ENCODE measurements around the gene HLA-DPA1. TPM values are rescaled to one million over a fixed set of nuclear protein-coding genes. Genes with fewer than 3 reads are reported as not detected.

Gene HLA-DPA1
- total and polyA plus RNA-seq, 4 donors: 12.0 to 49.3 (median 29.2) TPM

DNA sequence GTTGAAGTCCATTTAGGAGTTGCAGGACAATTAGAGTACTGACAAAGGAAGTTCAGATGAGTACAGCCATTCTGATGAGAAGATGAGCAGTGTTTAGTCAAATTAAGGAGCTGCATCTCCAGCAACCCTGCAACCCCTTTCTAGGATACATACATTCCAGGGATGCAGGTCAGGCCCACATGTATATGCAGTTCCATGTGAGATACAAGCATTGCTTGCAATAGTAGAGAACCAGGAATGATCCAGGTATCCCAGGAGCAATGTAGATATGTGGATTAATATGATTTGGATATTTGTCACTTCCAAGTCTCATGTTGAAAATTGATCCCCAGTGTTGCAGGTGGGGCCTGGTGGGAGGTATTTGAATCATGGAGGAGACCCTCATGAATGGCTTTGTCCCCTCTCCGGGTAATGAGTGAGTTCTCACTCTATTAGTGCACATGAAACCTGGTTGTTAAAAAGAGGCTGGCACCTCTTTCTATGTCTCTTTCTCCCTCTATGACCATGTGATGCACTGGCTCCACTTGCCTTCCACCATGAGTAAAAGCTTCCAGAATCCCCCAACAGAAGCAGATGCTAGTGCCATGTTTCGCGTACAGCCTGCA lies 6.4 kb downstream of the HLA-DPA1 start:
- 64% methylated on average over 3 of the region's 3 CpGs for WGBS
- DNase-seq (ENCODE audit: low spot score): no peak
- Histone ChIP-seq H3K4me1 (ENCODE audit: control insufficient read depth in 4 of 4, insufficient read depth in 4 of 4, low read length in 3 of 4) (no peaks in the 10 kb centered on the region), H3K9me3 (ENCODE audit: control insufficient read depth in 4 of 4, low read length in 3 of 4) (peaks cover 0 to 5% (median 2%) of the 10 kb centered on the region in 4 donors), H3K4me3 (ENCODE audit: low read depth in 1 of 3, low read length in 3 of 3) (no peak overlapping the region), H3K27me3 (ENCODE audit: control insufficient read depth in 4 of 4, insufficient read depth in 4 of 4, low read length in 3 of 4) (no peaks in the 10 kb centered on the region), H3K9ac (ENCODE audit: low read depth in 1 of 2, low read length in 2 of 2) (no peak overlapping the region), H3K36me3 (ENCODE audit: control insufficient read depth in 4 of 4, insufficient read depth in 3 of 4, low read depth in 1 of 4, low read length in 3 of 4) (peaks cover 0 to 2% (median 0%) of the 10 kb centered on the region in 4 donors), H3K27ac (ENCODE audit: low read depth in 1 of 2, low read length in 2 of 2) (no peak overlapping the region)
- TF ChIP-seq GABPA (IDR thresholded peaks at IDR 0.05 in 1 of 2, conservative IDR thresholded peaks at IDR 0.05 in 1 of 2) (no peak), RXRA (IDR thresholded peaks at IDR 0.05) (no peak), NR2F2 (IDR thresholded peaks at IDR 0.05) (no peak), JUND (IDR thresholded peaks at IDR 0.05) (no peak)

DNA sequence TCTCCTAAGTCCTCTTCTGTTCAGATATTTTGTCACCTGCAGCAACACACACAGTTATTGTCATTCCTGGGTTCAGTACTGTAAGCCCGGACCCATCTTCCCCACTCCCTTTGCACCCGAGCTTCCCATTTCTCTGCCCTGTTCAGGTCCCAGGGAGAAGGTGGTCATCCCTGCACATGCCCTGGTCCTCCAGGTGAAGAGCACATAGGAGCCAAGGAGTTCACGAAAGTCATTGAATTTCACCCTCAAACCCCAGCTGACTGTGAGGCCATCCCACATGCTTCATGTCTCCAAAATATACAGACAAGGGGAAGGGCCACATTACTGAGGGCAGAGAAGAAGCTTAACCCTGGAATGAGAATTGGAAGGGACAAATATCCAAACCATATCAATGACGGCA lies 8.1 kb downstream of the HLA-DPA1 start:
- H3K36me3 ChIP-seq (ENCODE audit: control insufficient read depth in 4 of 4, insufficient read depth in 3 of 4, low read depth in 1 of 4, low read length in 3 of 4): peaks cover 0 to 2% (median 0%) of the 10 kb centered on the region in 4 donors
- no peak overlapping the region for H3K9ac ChIP-seq (ENCODE audit: low read depth in 1 of 2, low read length in 2 of 2)
- H3K4me3 ChIP-seq (ENCODE audit: low read depth in 1 of 3, low read length in 3 of 3): no peak overlapping the region
- TF ChIP-seq ZBTB33 (IDR thresholded peaks at IDR 0.05) (no peak), HNF4A (conservative IDR thresholded peaks at IDR 0.05) (no peak), RAD21 (IDR thresholded peaks at IDR 0.05) (no peak), TAF1 (conservative IDR thresholded peaks at IDR 0.05) (no peak)
- H3K27me3 ChIP-seq (ENCODE audit: control insufficient read depth in 4 of 4, insufficient read depth in 4 of 4, low read length in 3 of 4): no peaks in the 10 kb centered on the region
- 54% methylated on average over 4 of the region's 4 CpGs for WGBS
- peaks cover 0 to 5% (median 2%) of the 10 kb centered on the region in 4 donors for H3K9me3 ChIP-seq (ENCODE audit: control insufficient read depth in 4 of 4, low read length in 3 of 4)
- DNase-seq (ENCODE audit: low spot score): no peak
- H3K27ac ChIP-seq (ENCODE audit: low read depth in 1 of 2, low read length in 2 of 2): no peak overlapping the region
- no peaks in the 10 kb centered on the region for H3K4me1 ChIP-seq (ENCODE audit: control insufficient read depth in 4 of 4, insufficient read depth in 4 of 4, low read length in 3 of 4)

- DNase-seq (ENCODE audit: low spot score): no peak
- Histone ChIP-seq H3K4me3 (ENCODE audit: low read depth in 1 of 3, low read length in 3 of 3) (no peak overlapping the region), H3K27me3 (ENCODE audit: control insufficient read depth in 4 of 4, insufficient read depth in 4 of 4, low read length in 3 of 4) (no peaks in the 10 kb centered on the region), H3K4me1 (ENCODE audit: control insufficient read depth in 4 of 4, insufficient read depth in 4 of 4, low read length in 3 of 4) (no peaks in the 10 kb centered on the region), H3K9ac (ENCODE audit: low read depth in 1 of 2, low read length in 2 of 2) (no peak overlapping the region), H3K27ac (ENCODE audit: low read depth in 1 of 2, low read length in 2 of 2) (no peak overlapping the region), H3K9me3 (ENCODE audit: control insufficient read depth in 4 of 4, low read length in 3 of 4) (peaks cover 0 to 5% (median 2%) of the 10 kb centered on the region in 4 donors), H3K36me3 (ENCODE audit: control insufficient read depth in 4 of 4, insufficient read depth in 3 of 4, low read depth in 1 of 4, low read length in 3 of 4) (peaks cover 0 to 2% (median 0%) of the 10 kb centered on the region in 4 donors)
- TF ChIP-seq RAD21 (IDR thresholded peaks at IDR 0.05): no peak
- TF ChIP-seq RXRA (IDR thresholded peaks at IDR 0.05): no peak
- TF ChIP-seq FOXA1 (IDR thresholded peaks at IDR 0.05): no peak
- TF ChIP-seq TAF1 (conservative IDR thresholded peaks at IDR 0.05): no peak
- TF ChIP-seq JUND (IDR thresholded peaks at IDR 0.05): no peak
- TF ChIP-seq HNF4G (IDR thresholded peaks at IDR 0.05): no peak
- no peak for TF ChIP-seq MAX (IDR thresholded peaks at IDR 0.05)
- no peak for TF ChIP-seq GABPA (IDR thresholded peaks at IDR 0.05 in 1 of 2, conservative IDR thresholded peaks at IDR 0.05 in 1 of 2)
- no peak for TF ChIP-seq NR2F2 (IDR thresholded peaks at IDR 0.05)
- no peak for TF ChIP-seq FOXA2 (IDR thresholded peaks at IDR 0.05)
- no peak for TF ChIP-seq SP1 (IDR thresholded peaks at IDR 0.05)
- TF ChIP-seq, protein P1, sequence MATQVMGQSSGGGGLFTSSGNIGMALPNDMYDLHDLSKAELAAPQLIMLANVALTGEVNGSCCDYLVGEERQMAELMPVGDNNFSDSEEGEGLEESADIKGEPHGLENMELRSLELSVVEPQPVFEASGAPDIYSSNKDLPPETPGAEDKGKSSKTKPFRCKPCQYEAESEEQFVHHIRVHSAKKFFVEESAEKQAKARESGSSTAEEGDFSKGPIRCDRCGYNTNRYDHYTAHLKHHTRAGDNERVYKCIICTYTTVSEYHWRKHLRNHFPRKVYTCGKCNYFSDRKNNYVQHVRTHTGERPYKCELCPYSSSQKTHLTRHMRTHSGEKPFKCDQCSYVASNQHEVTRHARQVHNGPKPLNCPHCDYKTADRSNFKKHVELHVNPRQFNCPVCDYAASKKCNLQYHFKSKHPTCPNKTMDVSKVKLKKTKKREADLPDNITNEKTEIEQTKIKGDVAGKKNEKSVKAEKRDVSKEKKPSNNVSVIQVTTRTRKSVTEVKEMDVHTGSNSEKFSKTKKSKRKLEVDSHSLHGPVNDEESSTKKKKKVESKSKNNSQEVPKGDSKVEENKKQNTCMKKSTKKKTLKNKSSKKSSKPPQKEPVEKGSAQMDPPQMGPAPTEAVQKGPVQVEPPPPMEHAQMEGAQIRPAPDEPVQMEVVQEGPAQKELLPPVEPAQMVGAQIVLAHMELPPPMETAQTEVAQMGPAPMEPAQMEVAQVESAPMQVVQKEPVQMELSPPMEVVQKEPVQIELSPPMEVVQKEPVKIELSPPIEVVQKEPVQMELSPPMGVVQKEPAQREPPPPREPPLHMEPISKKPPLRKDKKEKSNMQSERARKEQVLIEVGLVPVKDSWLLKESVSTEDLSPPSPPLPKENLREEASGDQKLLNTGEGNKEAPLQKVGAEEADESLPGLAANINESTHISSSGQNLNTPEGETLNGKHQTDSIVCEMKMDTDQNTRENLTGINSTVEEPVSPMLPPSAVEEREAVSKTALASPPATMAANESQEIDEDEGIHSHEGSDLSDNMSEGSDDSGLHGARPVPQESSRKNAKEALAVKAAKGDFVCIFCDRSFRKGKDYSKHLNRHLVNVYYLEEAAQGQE (IDR thresholded peaks at IDR 0.05): no peak
- TF ChIP-seq YY1 (IDR thresholded peaks at IDR 0.05): no peak
- no peak for TF ChIP-seq EGR1 (IDR thresholded peaks at IDR 0.05; ENCODE audit: low read depth in 2 of 2)
- TF ChIP-seq ATF3 (IDR thresholded peaks at IDR 0.05): no peak
- no peak for TF ChIP-seq HNF4A (conservative IDR thresholded peaks at IDR 0.05)
- TF ChIP-seq CTCF (IDR thresholded peaks at IDR 0.05; ENCODE audit: low read depth, low read length, missing input control): no peak
- TF ChIP-seq ZBTB33 (IDR thresholded peaks at IDR 0.05): no peak
- WGBS: 52% methylated on average over 4 of the region's 4 CpGs
Observed at GRCh38 chr6:33064723-33065122, 8.7 kb downstream of the HLA-DPA1 start.
